ENCODE measurements around the gene ABLIM1.

DNA sequence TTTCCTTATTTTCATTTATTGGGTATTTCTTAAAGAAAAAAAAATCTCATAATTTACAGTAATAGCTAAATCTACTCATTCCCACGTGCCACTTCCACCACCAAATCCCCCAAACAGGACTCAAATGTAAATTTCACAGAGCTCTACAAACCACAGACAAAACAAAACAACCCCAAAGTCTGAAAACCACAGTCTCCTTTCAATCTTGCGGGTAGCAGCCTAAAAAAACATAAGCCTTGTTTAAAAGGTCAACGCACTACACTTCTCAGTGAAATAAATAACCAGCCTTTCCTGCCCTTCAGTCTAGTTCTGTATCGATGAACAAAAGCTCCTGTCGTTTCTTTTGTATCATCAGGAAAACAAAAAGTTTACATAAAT is 132.0 kb downstream of the ABLIM1 start:
- TF ChIP-seq POLR2A (IDR thresholded peaks at IDR 0.05) (no peak), POLR2AphosphoS5 (IDR thresholded peaks at IDR 0.05) (no peak)
- TF ChIP-seq, protein P1, sequence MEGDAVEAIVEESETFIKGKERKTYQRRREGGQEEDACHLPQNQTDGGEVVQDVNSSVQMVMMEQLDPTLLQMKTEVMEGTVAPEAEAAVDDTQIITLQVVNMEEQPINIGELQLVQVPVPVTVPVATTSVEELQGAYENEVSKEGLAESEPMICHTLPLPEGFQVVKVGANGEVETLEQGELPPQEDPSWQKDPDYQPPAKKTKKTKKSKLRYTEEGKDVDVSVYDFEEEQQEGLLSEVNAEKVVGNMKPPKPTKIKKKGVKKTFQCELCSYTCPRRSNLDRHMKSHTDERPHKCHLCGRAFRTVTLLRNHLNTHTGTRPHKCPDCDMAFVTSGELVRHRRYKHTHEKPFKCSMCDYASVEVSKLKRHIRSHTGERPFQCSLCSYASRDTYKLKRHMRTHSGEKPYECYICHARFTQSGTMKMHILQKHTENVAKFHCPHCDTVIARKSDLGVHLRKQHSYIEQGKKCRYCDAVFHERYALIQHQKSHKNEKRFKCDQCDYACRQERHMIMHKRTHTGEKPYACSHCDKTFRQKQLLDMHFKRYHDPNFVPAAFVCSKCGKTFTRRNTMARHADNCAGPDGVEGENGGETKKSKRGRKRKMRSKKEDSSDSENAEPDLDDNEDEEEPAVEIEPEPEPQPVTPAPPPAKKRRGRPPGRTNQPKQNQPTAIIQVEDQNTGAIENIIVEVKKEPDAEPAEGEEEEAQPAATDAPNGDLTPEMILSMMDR (IDR thresholded peaks at IDR 0.05) = no peak
